Heart left ventricle (tissue), 16 donors: ENCODE data around the gene NDEL1. TPM values are rescaled to one million over a fixed set of nuclear protein-coding genes. Genes with fewer than 3 reads are reported as not detected.
A peak's percentile ranks its signal among the peaks of the same experiment; 100 is the strongest.

Experiments
- ATAC-seq, 4 donors: fragments of 200-7000 bp; cut with Tn5 transposase; one replicate each; pipeline ENCODE4 v1.9.1; 2020 to 2022; ENCODE audit warnings: moderate library complexity in 4 of 4, mild to moderate bottlenecking in 3 of 4, moderate number of reproducible peaks in 1 of 4
- DNase-seq, 5 donors: peaks; one replicate each; pipeline ENCODE4 v3.0.0-alpha.2; 2020
- H3K27ac ChIP-seq, 12 donors: fragments of 200-600 bp; sonication (generic) in 4 of 12; one replicate each; pipeline versions ENCODE4 v1.5.0 to v1.8.0; 2016 to 2022; ENCODE audit warnings: mild to moderate bottlenecking in 2 of 12
- H3K27me3 ChIP-seq, 9 donors: fragments of 200-600 bp; sonication (generic) in 2 of 9; one replicate each; pipeline versions ENCODE4 v1.5.1 to v1.8.0; 2016 to 2022; ENCODE audit warnings: mild to moderate bottlenecking in 3 of 9
- H3K36me3 ChIP-seq, 9 donors: fragments of 200-600 bp; sonication (generic) in 2 of 9; one replicate each; pipeline versions ENCODE4 v1.5.0 to v1.8.0; 2018 to 2022; ENCODE audit warnings: mild to moderate bottlenecking in 2 of 9
- H3K4me1 ChIP-seq, 12 donors: fragments of 200-600 bp; sonication (generic) in 4 of 12; one replicate each; pipeline versions ENCODE4 v1.5.0 to v1.8.0; 2016 to 2022; ENCODE audit warnings: mild to moderate bottlenecking in 3 of 12
- H3K4me3 ChIP-seq, 12 donors: fragments of 200-600 bp; sonication (generic) in 4 of 12; one replicate each; pipeline versions ENCODE4 v1.5.0 to v1.8.0; 2017 to 2022; ENCODE audit warnings: mild to moderate bottlenecking in 9 of 12, moderate library complexity in 4 of 12
- H3K9me3 ChIP-seq, 12 donors: fragments of 200-600 bp; sonication (generic) in 4 of 12; one replicate each; pipeline versions ENCODE4 v1.5.0 to v1.8.0; 2016 to 2022; ENCODE audit warnings: mild to moderate bottlenecking in 1 of 12
- CTCF ChIP-seq, 12 donors: fragments of 200-600 bp; sonication (generic) in 4 of 12; IDR thresholded peaks; one replicate each; pipeline versions ENCODE4 v1.5.0 to v1.8.0; 2018 to 2022; ENCODE audit warnings: antibody characterized with exemption in 12 of 12, mild to moderate bottlenecking in 5 of 12
- POLR2A ChIP-seq, 2 donors: fragments of 450-650 bp; IDR thresholded peaks; one replicate each; pipeline ENCODE4 v1.6.1; 2017; ENCODE audit warnings: antibody characterized with exemption in 2 of 2, mild to moderate bottlenecking in 2 of 2, moderate library complexity in 2 of 2
- WGBS, 4 donors: extraction: QIAGEN DNeasy Blood & Tissue Kit in 2 of 4; methylation state at CpG; one replicate each; pipeline versions ENCODE4 v1.1.5 to v1.1.7; 2013 to 2018; 5-methylcytosine and 5-hydroxymethylcytosine counted together
- intact Hi-C, 10 donors: fragments of 100-400 bp; cut with DNase I; formaldehyde crosslinking; loops; one replicate each; pipeline versions ENCODE4 v1.11.1 to v1.14.2; 2022
- polyA plus RNA-seq, 2 donors: library from polyadenylated mRNA; stranded (reverse); fragments of 200-250 nt; gene quantifications; one replicate each; pipeline ENCODE4 v1.2.3, GENCODE V29; 2013
- total RNA-seq, 9 donors: library from RNA; depleted of rRNA in 2 of 9; stranded (reverse); fragments of >200 nt in 2 of 9; fragmentation: NEBNext Ultra II Directional in 3 of 9; extraction: Animal tissue kit (Norgen Biotek cat#: 25700) in 3 of 9; gene quantifications; one replicate each; pipeline versions ENCODE4 v1.1.0 to v1.2.4, GENCODE V29; 2016 to 2023
- donor health status: ischemic (EF 13 %, LVEDD 7.1; RV severe dilation, severe dysfunction).
- donor health status: healthy with polysubstance abuse.
- donor health status: DM: no; HTN: yes; CAD: no.
- donor health status: DM: no; HTN: no; CAD: no.
- donor health status: ischemic (EF 25% LVEDD 6.9; RV normal size, moderate dysfunction).
- donor health status: ischemic (EF 25% LVEDD 5.7; RV mildly dilated, moderate dysfunction).
- donor health status: healthy.
- donor health status: DM: yes; HTN: yes; CAD: no.
- donor health status: ischemic (EF 35%, LVEDD 5.7; RV mildly dilated, moderate dysfunction).
- donor health status: nonischemic (EF 11% LVEDD 7.7; RV severe dilation, severe dysfunction).
- donor health status: DM: yes; HTN: yes; CAD: no.
- donor health status: PGD.
- donor health status: ischemic (EF 29% LVEDD 5.4; RV normal size, mild dysfunction).
- donor health status: nonischemic (EF 23%, LVEDD 6.1; RV moderate dilation, normal function).

Gene NDEL1
- total and polyA plus RNA-seq, 11 donors = 16.5 to 36.4 (median 25.8) TPM

- intact Hi-C loops = loop anchor here in 3 of 10 donors (5.0 to 10.0 kb wide), 2 partner anchors 43 to 60 kb away; no protein-coding TSS in a partner anchor
- TF ChIP-seq CTCF (IDR thresholded peaks at IDR 0.05) = no peak
- TF ChIP-seq POLR2A (IDR thresholded peaks at IDR 0.05) = no peak
- no peak overlapping the region for H3K4me3 ChIP-seq
- H3K36me3 ChIP-seq = peaks cover 0 to 94% (median 77%) of the 10 kb centered on the region in 9 donors
- no peaks in the 10 kb centered on the region for H3K27me3 ChIP-seq
- no peak for DNase-seq
- H3K9me3 ChIP-seq = no peaks in the 10 kb centered on the region
- 88 to 91% (median 90%) methylated on average over 11 to 15 of the region's 15 CpGs for WGBS, 4 donors
- H3K27ac ChIP-seq = no peak overlapping the region
- no peak for ATAC-seq
- H3K4me1 ChIP-seq = peaks cover 0 to 26% (median 16%) of the 10 kb centered on the region in 12 donors
Observed at GRCh38 chr17:8474826-8475225, 39.1 kb downstream of the NDEL1 start.

GRCh38 chr17:8475227-8475626 is 39.5 kb downstream of the NDEL1 start:
- Histone ChIP-seq H3K27me3 (no peaks in the 10 kb centered on the region), H3K9me3 (no peaks in the 10 kb centered on the region), H3K27ac (no peak overlapping the region), H3K36me3 (peaks cover 0 to 98% (median 81%) of the 10 kb centered on the region in 9 donors), H3K4me1 (peaks cover 0 to 26% (median 17%) of the 10 kb centered on the region in 12 donors), H3K4me3 (no peak overlapping the region)
- TF ChIP-seq CTCF (IDR thresholded peaks at IDR 0.05) = no peak
- TF ChIP-seq POLR2A (IDR thresholded peaks at IDR 0.05) = no peak
- WGBS, 4 donors = 94 to 95% (median 95%) methylated on average over 9 of the region's 9 CpGs
- DNase-seq = no peak
- intact Hi-C loops = loop anchor here in 3 of 10 donors (5.0 to 10.0 kb wide), 2 partner anchors 43 to 60 kb away; no protein-coding TSS in a partner anchor
- ATAC-seq = no peak

- 68 to 85% (median 73%) methylated on average over 13 to 16 of the region's 16 CpGs for WGBS, 4 donors
- no peaks in the 10 kb centered on the region for H3K27me3 ChIP-seq
- DNase-seq (no peak), ATAC-seq (peak in 1 of 4 donors; percentile 3)
- TF ChIP-seq CTCF (IDR thresholded peaks at IDR 0.05) (no peak), POLR2A (IDR thresholded peaks at IDR 0.05) (no peak)
- no peaks in the 10 kb centered on the region for H3K9me3 ChIP-seq
- peaks cover 0 to 99% (median 86%) of the 10 kb centered on the region in 9 donors for H3K36me3 ChIP-seq
- peaks cover 0 to 23% (median 13%) of the 10 kb centered on the region in 12 donors for H3K4me1 ChIP-seq
- no peak overlapping the region for H3K27ac ChIP-seq
- intact Hi-C loops = loop anchor here in 3 of 10 donors (5.0 to 10.0 kb wide), 2 partner anchors 43 to 61 kb away; no protein-coding TSS in a partner anchor
- H3K4me3 ChIP-seq = no peak overlapping the region
Observed at GRCh38 chr17:8475781-8476180, 40.1 kb downstream of the NDEL1 start.

- DNase-seq (no peak), ATAC-seq (no peak)
- TF ChIP-seq POLR2A (IDR thresholded peaks at IDR 0.05) (no peak), CTCF (IDR thresholded peaks at IDR 0.05) (no peak)
- Histone ChIP-seq H3K27ac (no peak overlapping the region), H3K9me3 (no peaks in the 10 kb centered on the region), H3K36me3 (peaks cover 0 to 99% (median 90%) of the 10 kb centered on the region in 9 donors), H3K4me1 (peaks cover 0 to 16% (median 9%) of the 10 kb centered on the region in 12 donors), H3K27me3 (no peaks in the 10 kb centered on the region), H3K4me3 (no peak overlapping the region)
- WGBS, 4 donors = 90 to 96% (median 92%) methylated on average over 22 of the region's 22 CpGs
- intact Hi-C loops = loop anchor here in 3 of 10 donors (5.0 to 10.0 kb wide), 2 partner anchors 44 to 62 kb away; no protein-coding TSS in a partner anchor
Observed at GRCh38 chr17:8476741-8477140, 41.1 kb downstream of the NDEL1 start.
